Thyroid gland (tissue), 4 donors: ENCODE data around the gene PTGFRN. TPM values are rescaled to one million over a fixed set of nuclear protein-coding genes. Genes with fewer than 3 reads are reported as not detected.
"Not testable (repeated sequence)": the region's sequence is repeated elsewhere in the genome, so short reads cannot be mapped to it uniquely, and the experiment has no call there.

Experiments used
- DNase-seq, 2 donors: peaks; one replicate each; pipeline ENCODE4 v3.0.0-alpha.2; 2019
- H3K27ac ChIP-seq, 3 donors: fragments of 200-600 bp; sonication (generic); 1 replicate in 2 of 3; 2 replicates in 1 of 3; pipeline ENCODE4 v1.5.1; 2016 to 2019; ENCODE audit warnings: mild to moderate bottlenecking in 1 of 3, moderate library complexity in 1 of 3
- H3K27me3 ChIP-seq: fragments of 200-600 bp; sonication (generic); one replicate; pipeline ENCODE4 v1.5.1; 2019
- H3K36me3 ChIP-seq, 2 donors: fragments of 200-600 bp; sonication (generic); one replicate each; pipeline ENCODE4 v1.5.1; 2016 to 2019
- H3K4me1 ChIP-seq, 2 donors: fragments of 200-600 bp; sonication (generic); one replicate each; pipeline ENCODE4 v1.5.1; 2017 to 2019
- H3K4me3 ChIP-seq, 3 donors: fragments of 200-600 bp; sonication (generic); replicated peaks in 1 of 3; 1 replicate in 2 of 3; 2 replicates in 1 of 3; pipeline ENCODE4 v1.5.1; 2016; ENCODE audit warnings: mild to moderate bottlenecking in 1 of 3
- H3K9me3 ChIP-seq: fragments of 200-600 bp; sonication (generic); one replicate; pipeline ENCODE4 v1.5.1; 2017
- CTCF ChIP-seq, 6 experiments: fragments of 200-600 bp in 3 of 6; fragments of 450-650 bp in 3 of 6; sonication (generic) in 3 of 6; IDR thresholded peaks; one replicate each; pipeline ENCODE4 v1.5.1; 2016 to 2019; ENCODE audit warnings: antibody characterized with exemption in 6 of 6, mild to moderate bottlenecking in 2 of 6, inconsistent platforms in 1 of 6, moderate library complexity in 1 of 6
- POLR2A ChIP-seq, 2 donors: fragments of 450-650 bp; IDR thresholded peaks; one replicate each; pipeline ENCODE4 v1.6.1; 2017; ENCODE audit warnings: antibody characterized with exemption in 2 of 2, mild to moderate bottlenecking in 2 of 2, moderate library complexity in 1 of 2
- WGBS, 2 donors: methylation state at CpG; one replicate each; pipeline ENCODE4 v1.1.5; 2017; 5-methylcytosine and 5-hydroxymethylcytosine counted together
- intact Hi-C: fragments of 100-400 bp; cut with DNase I; formaldehyde crosslinking; loops from one replicate; pipeline ENCODE4 v1.15.1; 2023
- total RNA-seq, 4 donors: library from RNA; depleted of rRNA; stranded (reverse); fragments of >200 nt; gene quantifications; one replicate each; pipeline ENCODE4 v1.2.3, GENCODE V29; 2016

The PTGFRN gene
- total RNA-seq, 4 donors from 2014 or later: 18.7 to 38.7 (median 27.6) TPM

DNA sequence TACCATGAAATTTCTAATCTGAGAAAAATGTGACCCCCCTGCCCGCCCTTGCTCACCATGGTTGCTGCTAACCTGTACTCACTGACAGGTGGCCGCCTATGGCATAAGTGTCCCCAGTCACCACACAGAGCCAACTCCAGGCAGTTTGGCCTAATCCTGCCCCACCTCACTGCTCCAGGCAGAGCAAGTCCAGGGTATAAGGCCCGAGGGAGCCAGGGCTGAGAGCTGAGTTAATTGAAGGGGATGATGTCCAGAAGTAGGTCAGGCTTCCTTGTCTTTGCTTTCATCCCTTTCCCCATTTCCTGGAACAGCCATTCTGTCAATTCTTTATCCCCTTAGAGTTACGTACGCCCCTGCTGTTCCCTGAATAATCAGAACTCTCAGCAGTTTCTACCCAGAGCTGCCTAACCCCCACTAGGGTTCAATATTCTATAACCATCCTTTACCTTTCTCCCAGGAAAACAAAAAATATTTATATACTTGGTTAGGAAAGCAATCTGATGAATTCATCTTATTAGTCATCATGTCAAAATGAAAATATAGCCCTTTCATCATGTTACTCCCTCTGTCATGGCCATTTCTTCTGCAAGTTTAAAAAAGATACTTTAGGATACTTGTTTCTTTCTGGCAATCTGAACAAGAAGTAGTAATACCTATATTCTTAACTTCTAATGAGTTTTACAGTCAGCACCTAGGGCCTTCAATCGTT lies 62.4 kb downstream of the PTGFRN start:
- Histone ChIP-seq H3K4me1 (peaks cover 0 to 4% of the 10 kb centered on the region in 2 donors), H3K27me3 (no peaks in the 10 kb centered on the region), H3K9me3 (no peaks in the 10 kb centered on the region), H3K27ac (no peak overlapping the region), H3K4me3 (no peak overlapping the region), H3K36me3 (peaks cover 0 to 3% of the 10 kb centered on the region in 2 donors)
- DNase-seq: no peak
- 85 to 88% methylated on average over 6 of the region's 6 CpGs for WGBS, 2 donors
- intact Hi-C loops: no loop called here
- TF ChIP-seq CTCF (IDR thresholded peaks at IDR 0.05) (no peak), POLR2A (IDR thresholded peaks at IDR 0.05) (no peak)

DNA sequence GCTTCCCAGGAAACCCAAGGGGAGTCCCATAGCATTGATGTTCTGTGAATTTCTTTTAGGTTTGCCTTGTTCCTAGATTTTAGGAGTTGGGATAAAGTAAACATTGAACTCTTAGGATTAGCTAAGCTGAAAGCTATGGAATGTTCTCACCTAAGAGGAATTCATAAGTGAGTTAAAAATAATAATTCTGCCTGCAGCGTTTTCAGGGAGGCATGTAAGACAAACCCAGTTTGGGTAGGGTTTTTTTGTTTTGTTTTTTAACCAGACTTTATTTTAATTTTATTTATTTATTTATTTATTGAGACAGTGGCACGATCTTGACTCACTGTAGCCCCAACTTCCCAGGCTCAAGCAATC lies 62.9 kb downstream of the PTGFRN start:
- WGBS, 2 donors: 58 to 59% methylated on average over 2 of the region's 2 CpGs
- Histone ChIP-seq H3K27me3 (no peaks in the 10 kb centered on the region), H3K27ac (no peak overlapping the region), H3K4me3 (no peak overlapping the region), H3K36me3 (peaks cover 0 to 3% of the 10 kb centered on the region in 2 donors), H3K9me3 (no peaks in the 10 kb centered on the region), H3K4me1 (peaks cover 0 to 4% of the 10 kb centered on the region in 2 donors)
- TF ChIP-seq CTCF (IDR thresholded peaks at IDR 0.05): no peak
- TF ChIP-seq POLR2A (IDR thresholded peaks at IDR 0.05): no peak
- intact Hi-C loops: no loop called here
- DNase-seq: no peak

DNA sequence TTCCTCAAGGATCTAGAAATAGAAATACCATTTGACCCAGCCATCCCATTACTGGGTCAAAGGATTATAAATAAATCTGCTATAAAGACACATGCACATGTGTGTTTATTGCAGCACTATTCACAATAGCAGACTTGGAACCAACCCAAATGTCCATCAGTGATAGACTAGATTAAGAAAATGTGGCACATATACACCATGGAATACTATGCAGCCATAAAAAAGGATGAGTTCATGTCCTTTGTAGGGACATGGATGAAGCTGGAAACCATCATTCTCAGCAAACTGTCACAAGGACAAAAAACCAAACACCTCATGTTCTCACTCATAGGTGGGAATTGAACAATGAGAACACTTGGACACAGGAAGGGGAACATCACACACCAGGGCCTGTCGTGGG lies 70.6 kb downstream of the PTGFRN start:
- WGBS, 2 donors: 88 to 96% methylated on average over 1 of the region's 1 CpG
- H3K4me3 ChIP-seq, H3K27me3 ChIP-seq, H3K9me3 ChIP-seq, H3K27ac ChIP-seq, DNase-seq, H3K36me3 ChIP-seq, intact Hi-C loops, H3K4me1 ChIP-seq: not testable (repeated sequence)

- no peaks in the 10 kb centered on the region for H3K4me1 ChIP-seq
- H3K4me3 ChIP-seq: no peak overlapping the region
- H3K27me3 ChIP-seq: no peaks in the 10 kb centered on the region
- TF ChIP-seq CTCF (IDR thresholded peaks at IDR 0.05) (no peak), POLR2A (IDR thresholded peaks at IDR 0.05) (no peak)
- no peak overlapping the region for H3K27ac ChIP-seq
- H3K36me3 ChIP-seq: no peaks in the 10 kb centered on the region
- intact Hi-C loops: no loop called here
- no peak for DNase-seq
- WGBS, 2 donors: 92 to 97% methylated on average over 2 of the region's 2 CpGs
- H3K9me3 ChIP-seq: no peaks in the 10 kb centered on the region
Measured at GRCh38 chr1:116981521-116982037, 71.9 kb downstream of the PTGFRN start.

DNA sequence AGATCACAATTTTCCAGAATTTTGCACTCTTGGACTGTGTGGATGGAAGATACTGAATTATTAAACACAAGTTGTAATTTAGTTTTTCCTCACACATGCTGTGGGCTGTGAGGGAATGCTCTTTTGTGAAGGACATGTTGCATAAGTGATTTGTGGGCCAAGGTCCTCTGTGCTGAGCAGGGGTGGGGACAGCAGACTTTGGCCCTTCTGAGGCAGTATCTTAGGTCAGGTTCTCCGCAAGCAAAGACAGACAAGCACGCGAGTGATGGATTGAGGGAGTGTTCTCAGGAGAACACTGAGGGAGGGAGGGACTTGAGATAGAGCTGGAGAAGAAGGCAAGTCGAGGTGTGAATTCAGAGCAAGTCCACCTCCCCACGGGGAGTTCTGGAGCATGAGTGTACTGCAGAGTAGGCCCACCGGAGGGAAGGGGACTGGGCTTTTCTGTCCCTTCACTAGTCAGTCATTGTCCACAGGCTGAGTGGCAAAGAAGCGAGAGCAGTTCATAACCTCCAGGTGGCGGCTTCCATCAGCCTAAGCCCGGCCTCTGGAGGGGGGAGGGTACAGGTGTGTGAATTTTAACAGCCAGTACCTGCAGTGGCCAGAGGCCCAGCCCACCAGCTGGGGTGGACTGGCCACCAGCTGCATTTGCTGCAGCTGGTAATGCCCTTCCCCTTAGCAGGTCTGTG lies 72.7 kb downstream of the PTGFRN start:
- H3K4me3 ChIP-seq: no peak overlapping the region
- no peaks in the 10 kb centered on the region for H3K4me1 ChIP-seq
- no peaks in the 10 kb centered on the region for H3K9me3 ChIP-seq
- H3K27ac ChIP-seq: no peak overlapping the region
- intact Hi-C loops: no loop called here
- 73 to 82% methylated on average over 7 to 9 of the region's 9 CpGs for WGBS, 2 donors
- TF ChIP-seq CTCF (IDR thresholded peaks at IDR 0.05) (no peak), POLR2A (IDR thresholded peaks at IDR 0.05) (no peak)
- no peaks in the 10 kb centered on the region for H3K36me3 ChIP-seq
- no peak for DNase-seq
- no peaks in the 10 kb centered on the region for H3K27me3 ChIP-seq
